Fibroblast of lung (primary cell): ENCODE data around the gene RHBDL3.

Experiments
- CTCF ChIP-seq, 2 donors: IDR thresholded peaks in 1 of 2; conservative IDR thresholded peaks in 1 of 2; 1 replicate in 1 of 2; 2 replicates in 1 of 2; pipeline ENCODE4 v1.5.1; 2011 to 2012; ENCODE audit warnings: low read length in 2 of 2, control low read depth in 1 of 2, inconsistent platforms in 1 of 2, low read depth in 1 of 2, mild to moderate bottlenecking in 1 of 2
- EZH2 ChIP-seq: IDR thresholded peaks from 2 replicates; pipeline ENCODE4 v1.5.1; 2012; ENCODE audit warnings: low read length, control low read depth, mild to moderate bottlenecking; ENCODE audit errors: missing control alignments

- TF ChIP-seq CTCF (conservative IDR thresholded peaks at IDR 0.05 in 1 of 2, IDR thresholded peaks at IDR 0.05 in 1 of 2; ENCODE audit: low read depth in 1 of 2, low read length in 2 of 2) (no peak), EZH2 (no peak)
Measured at GRCh38 chr17:32317353-32317752, 51.7 kb downstream of the RHBDL3 start.
